ENCODE measurements around the gene HEXB. TPM values are rescaled to one million over a fixed set of nuclear protein-coding genes. Genes with fewer than 3 reads are reported as not detected.

The HEXB gene
- 86.5 TPM for polyA plus RNA-seq (2013, experiment 1 of 2; ENCODE audit: insufficient read length)
- polyA plus RNA-seq (2013, experiment 2 of 2; ENCODE audit: insufficient read length) = 73.8 TPM

DNA sequence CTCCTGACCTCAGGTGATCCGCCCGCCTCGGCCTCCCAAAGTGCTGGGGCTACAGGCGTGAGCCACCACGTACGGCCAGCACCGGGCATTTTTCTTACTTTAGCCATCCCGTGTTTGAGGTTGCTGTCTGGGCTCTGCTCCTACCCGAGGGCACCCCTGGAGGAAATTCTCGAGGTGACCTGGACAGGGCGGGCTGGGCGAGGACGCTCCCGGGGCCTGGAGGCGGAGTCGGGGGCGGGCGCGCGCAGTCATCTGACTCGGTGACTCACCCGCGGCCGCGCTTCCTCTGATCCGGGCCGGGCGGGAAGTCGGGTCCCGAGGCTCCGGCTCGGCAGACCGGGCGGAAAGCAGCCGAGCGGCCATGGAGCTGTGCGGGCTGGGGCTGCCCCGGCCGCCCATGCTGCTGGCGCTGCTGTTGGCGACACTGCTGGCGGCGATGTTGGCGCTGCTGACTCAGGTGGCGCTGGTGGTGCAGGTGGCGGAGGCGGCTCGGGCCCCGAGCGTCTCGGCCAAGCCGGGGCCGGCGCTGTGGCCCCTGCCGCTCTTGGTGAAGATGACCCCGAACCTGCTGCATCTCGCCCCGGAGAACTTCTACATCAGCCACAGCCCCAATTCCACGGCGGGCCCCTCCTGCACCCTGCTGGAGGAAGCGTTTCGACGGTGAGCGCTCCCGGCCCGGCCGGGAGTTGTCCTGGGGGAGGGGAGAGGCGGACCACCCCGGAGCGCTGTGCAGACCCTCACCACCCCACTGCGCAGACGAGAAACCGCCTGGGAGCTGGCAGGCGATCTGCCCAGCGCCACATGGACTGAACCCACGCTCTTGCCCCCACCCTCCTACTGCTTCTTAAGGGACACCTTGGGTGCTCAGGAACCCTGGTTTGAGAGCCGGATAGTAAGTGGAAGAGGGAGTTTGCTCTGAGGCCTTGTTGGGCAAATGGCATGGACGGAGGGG is at the start of gene HEXB:
Gene HEXB, plus strand, starts transcription at position 334 of the 952 bp plus-strand sequence. Its CDS starts 28 bp downstream, at position 362.
- peak; percentile 86 for DNase-seq

DNA sequence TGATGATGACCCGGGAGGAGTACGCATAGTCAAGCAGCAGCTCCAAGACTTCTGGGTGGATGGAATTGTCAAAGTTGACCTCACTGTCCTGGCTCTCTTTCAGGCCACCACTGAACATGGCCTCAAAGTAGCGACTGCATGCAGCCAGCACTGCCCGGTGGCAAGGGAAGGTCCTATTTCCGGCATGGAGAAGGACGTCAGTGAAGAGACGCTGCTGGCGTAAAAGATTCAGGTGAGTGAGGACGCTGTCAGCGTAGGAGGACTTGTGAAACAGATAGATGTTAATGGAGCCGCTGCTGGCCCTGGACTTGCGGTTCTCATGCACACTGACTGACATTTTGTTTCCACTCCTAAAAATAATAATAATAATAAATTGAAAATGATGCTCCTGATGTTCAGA is 48.9 kb upstream of the HEXB start:
- no peak for DNase-seq

GRCh38 chr5:74636552-74636951 is 48.5 kb upstream of the HEXB start:
- DNase-seq = no peak

DNA sequence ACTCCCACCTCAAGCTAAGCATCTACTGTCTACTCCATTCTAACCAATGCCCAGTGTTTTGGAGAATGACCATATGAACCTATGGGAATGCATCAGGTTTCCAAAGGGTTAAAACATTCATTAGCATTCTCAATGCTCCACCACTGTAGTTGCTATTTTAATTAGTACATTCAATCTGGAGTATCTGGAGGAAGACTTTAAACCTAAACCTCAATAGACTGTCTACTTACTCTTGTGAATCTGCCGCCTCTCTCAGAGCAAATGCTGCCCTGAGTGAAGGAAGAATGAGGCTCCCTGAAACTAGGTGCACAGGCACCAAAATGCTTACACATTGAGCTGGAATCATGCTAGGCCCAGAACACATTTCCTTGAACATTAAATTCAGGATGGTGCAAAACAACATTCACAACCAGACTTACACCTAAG is 46.5 kb upstream of the HEXB start:
- no peak for DNase-seq

GRCh38 chr5:74638970-74639806 is 45.8 kb upstream of the HEXB start:
- peak; percentile 50 for DNase-seq

DNA sequence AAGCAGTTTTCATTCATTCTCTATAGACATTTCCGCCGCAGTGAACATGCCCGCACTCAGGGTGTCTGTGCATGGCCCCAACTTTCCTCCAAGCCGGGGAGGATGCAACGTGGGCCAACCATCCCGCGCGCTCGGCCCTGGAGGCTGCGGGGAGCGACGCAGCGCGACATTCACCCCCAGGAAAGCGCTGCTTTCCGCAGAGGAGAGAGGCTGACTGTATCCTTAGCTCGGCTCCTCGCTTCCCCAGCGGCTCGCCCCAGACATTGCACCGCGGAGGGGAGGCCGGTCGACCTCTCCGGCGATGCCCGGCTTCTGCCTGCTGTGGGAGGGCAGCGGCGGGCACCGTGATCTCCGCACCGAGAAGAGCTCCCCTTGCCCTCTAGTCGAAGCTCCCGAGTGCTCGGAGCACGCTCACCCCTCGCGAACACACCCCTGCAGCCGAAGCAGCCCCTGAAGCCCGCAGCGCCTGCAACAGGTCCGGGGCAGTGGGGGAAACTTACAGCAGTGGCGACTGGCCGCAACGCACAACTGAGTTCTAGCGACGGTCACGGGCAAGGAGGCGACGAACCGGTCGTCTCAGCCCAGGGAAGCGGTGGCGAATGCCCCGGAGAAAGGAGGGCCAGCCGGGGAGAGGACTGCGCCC is 45.1 kb upstream of the HEXB start:
- DNase-seq = peak; percentile 51

DNA sequence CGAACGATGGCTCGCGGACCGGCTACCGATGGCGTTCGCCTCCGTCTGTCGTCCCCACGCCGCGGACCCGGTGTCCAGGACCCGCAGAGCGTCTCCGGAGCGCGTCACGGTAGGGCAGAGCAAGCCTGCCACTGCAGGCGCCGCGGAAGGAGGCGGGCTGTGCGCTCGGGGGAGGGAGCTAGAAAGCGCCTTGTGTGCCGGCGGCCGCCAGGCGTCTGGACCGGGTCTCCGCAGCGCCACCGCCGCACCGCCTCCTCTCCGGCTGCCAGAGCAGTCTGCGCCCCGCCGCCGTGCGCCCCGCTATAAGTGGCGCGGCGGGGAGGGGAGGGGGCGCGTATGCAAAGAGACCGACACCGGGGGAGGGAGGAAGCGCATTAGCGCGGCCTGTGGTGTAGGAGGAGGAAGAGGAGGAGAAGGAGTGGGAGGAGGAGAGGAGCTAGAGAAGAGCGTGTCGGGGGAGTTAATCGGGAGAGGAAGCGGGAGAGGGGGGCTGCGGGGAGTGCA is 44.5 kb upstream of the HEXB start, which contains the start of gene ENC1:
Gene ENC1, minus strand, starts transcription at position 279 of the 504 bp plus-strand sequence. CDS start 4,243 bp downstream, outside the sequence.
- DNase-seq = peak; percentile 93

- DNase-seq = peak; percentile 89
Observed at GRCh38 chr5:74640954-74641734, 43.9 kb upstream of the HEXB start.

DNA sequence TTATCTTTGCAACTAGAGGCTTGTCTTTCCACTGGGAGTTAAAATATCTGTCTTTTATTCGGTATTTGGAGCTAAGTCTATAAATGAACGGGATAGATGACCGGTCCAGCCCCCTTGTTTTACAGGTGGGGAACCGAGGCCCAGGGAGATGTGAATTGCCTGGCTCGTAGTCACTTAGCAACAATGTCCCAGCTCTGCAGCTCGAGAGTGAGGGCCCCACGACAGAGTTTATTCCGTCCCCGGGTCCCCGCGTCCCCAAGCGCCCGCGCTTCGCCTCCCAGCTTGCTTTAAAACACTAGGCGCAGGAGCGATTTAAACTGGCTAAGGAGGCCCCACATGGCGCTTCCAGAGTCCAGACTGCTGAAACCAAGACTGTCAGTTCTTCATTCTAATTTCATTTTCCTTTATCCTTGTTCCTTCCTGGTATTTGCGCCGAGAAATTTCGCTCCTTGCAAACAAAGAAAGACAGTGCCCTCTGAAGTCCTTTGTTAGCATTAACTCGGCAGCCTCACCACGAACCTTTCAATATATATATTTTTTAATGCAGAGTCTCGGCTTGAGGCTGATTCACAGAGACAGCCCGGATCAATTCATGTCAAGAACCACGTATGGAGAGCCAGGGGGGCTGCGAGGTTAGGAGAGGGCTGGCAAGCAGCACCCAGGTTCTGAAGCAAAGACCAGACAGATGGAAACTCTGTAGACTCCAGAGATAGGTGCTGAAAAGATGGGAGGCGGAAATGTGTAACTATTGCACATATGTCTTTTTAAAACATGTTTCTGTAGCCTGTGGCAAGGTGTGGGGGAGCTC is 43.1 kb upstream of the HEXB start:
- DNase-seq = peak; percentile 88

GRCh38 chr5:74642543-74642863 is 42.5 kb upstream of the HEXB start:
- DNase-seq = no peak

- peak; percentile 95 for DNase-seq
Observed at GRCh38 chr5:74643111-74643562, 41.9 kb upstream of the HEXB start.

- DNase-seq = no peak
Observed at GRCh38 chr5:74647096-74647495, 37.9 kb upstream of the HEXB start.

- peak; percentile 67 for DNase-seq
Observed at GRCh38 chr5:74648835-74649293, 36.2 kb upstream of the HEXB start.

DNA sequence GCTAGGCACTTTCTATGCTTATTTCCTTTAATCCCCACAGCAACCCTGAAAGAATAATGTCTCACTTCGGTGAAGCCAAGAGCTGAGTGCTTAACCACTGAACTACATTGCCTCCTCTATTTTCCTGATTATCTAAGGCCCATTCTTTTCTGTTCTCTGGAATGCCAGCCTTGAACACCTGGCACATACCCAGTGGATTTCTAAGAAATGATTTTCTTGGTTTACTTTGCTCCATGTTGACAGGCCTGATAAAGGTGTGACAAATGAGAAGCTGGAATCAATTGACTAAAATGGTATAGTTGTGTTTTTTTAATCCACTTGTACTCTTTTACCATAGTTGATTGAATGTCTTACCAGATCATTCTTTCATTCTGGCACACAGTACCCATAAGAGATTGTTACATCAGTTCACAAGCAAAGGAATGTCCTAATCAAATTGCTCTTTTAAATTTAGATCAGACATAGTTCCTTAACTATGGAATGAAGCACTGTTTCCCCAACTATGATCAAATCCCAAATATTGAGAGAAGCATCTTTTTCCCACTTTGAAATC is 35.5 kb upstream of the HEXB start:
- no peak for DNase-seq

- no peak for DNase-seq
Observed at GRCh38 chr5:74651710-74652109, 33.3 kb upstream of the HEXB start.

- DNase-seq = no peak
Observed at GRCh38 chr5:74652576-74652975, 32.5 kb upstream of the HEXB start.

- no peak for DNase-seq
Observed at GRCh38 chr5:74653991-74654390, 31.0 kb upstream of the HEXB start.

- no peak for DNase-seq
Observed at GRCh38 chr5:74655206-74655605, 29.8 kb upstream of the HEXB start.

GRCh38 chr5:74655716-74656115 is 29.3 kb upstream of the HEXB start:
- no peak for DNase-seq

DNA sequence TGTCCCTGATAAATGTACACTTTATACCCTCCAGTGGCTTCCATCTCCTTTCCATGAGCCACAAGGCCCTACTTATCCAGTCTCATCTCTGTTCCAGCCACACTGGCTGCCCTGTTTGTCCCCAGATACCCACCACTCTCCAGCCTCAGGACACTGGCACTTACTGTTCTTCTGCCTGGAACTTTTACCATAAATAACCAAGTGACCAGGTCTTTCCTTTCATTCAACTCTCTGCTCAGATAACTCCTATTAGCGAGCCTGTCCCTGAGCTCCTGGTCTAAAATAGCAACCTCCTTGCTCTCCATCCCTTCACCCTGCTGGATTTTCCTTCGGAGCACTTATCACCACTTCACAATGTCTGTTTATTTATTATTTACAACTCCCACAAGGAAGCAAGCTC is 27.9 kb upstream of the HEXB start:
- no peak for DNase-seq
